Dedifferentiated amniotic fluid mesenchymal stem cell (primary cell): Measurements from ENCODE around the gene TBCA.

ENCODE experiments used
- DNase-seq: peaks from one replicate; pipeline ENCODE4 v3.0.0-alpha.2; 2016; ENCODE audit errors: extremely low spot score

Gene TBCA

GRCh38 chr5:77642738-77643653, 133.1 kb downstream of the TBCA start:
- DNase-seq = no peak

GRCh38 chr5:77641963-77642737, 134.0 kb downstream of the TBCA start:
- DNase-seq = no peak

GRCh38 chr5:77641397-77641943, 134.7 kb downstream of the TBCA start:
- no peak for DNase-seq
